ENCODE results near the gene CNDP1.

GRCh38 chr18:74573053-74573452 lies 38.8 kb downstream of the CNDP1 start:
- TF ChIP-seq GATA2 (IDR thresholded peaks at IDR 0.05; ENCODE audit: low read depth, low read length) (no peak), GATA3 (IDR thresholded peaks at IDR 0.05; ENCODE audit: low read depth, low read length) (no peak)

Measured in SH-SY5Y (cell line).